Jurkat, Clone E6-1 (cell line): ENCODE data around the gene KNOP1.
A peak's percentile ranks its signal among the peaks of the same experiment; 100 is the strongest.
"Not testable (repeated sequence)": the region's sequence is repeated elsewhere in the genome, so short reads cannot be mapped to it uniquely, and the experiment has no call there.

Source experiments
- DNase-seq: peaks from one replicate; pipeline ENCODE4 v3.0.0-alpha.2; 2011; ENCODE audit warnings: low read depth, low spot score
- H3K4me3 ChIP-seq: 2 replicates; pipeline ENCODE4 v1.5.1; 2011; ENCODE audit warnings: mild to moderate bottlenecking, low read length, control low read depth, moderate library complexity

Gene KNOP1

DNA sequence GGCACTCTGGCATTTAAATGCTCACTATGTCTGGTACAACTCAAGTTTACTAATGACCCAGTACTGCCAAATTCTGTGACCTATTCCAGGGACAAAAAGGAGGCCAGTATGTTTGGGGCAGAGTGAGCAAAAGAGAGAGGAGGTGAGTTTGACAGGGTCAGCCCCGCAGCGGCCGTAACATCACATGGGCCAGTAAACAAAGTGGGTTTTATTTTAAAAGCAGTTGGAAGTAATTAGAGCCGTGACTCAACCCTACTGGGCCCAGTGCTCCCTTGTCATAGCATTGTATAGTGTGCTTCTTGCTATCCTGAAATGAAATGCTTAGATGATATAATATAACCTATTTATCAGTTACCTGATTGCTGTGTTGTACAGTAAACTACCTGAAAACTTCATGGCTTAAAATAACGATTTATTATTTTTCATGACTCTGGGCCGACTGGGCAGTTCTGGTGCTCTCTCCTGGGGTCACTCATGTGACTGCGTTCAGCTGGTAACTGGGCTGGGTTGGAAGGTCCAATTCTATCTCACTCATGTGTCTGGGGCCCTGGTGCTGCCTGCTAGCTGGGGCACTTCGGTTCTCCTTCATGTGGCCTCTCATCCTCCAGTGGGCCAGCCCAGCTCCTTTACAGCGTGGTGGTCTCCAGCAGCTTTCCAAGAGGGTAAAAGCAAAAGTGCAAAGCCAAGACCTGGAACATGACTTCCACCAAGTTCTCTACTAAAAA is 27.4 kb upstream of the KNOP1 start:
- no peak for DNase-seq
- no peak overlapping the region for H3K4me3 ChIP-seq

DNA sequence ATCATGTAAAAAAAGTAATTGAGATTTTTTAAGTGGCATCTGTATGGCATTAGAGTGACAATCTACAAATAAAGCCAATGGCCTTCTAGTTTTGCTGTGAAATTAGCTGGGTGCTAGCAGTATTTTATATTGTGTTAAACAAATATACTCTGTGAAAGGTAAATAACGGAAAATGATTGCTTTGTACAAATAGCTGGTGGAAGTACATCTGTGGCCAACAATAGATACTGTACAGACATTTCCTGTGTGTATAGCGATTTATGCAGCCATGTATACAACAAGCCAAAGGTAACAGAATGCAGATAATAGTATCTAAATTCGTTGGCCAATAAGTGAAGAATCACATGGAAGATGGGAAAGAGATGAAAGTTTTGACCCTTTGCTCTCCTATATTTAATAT is 26.6 kb upstream of the KNOP1 start:
- DNase-seq = no peak
- H3K4me3 ChIP-seq = no peak overlapping the region

DNA sequence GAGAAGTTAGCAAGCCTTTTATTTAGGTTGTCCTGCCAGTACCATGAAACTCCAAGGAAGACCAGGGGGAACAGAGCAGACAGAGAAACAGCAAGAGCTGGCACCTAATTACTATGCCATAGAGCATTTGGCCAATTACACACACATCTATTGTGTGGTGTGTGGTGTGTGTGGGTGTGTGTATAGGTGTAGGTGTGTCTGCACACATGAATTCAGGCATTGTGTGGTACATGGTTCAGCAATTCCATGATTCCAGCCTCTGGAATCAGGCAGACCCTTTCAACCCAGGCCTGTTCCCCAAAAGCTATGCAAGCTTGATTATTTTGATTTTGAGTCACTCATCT is 25.8 kb upstream of the KNOP1 start:
- no peak overlapping the region for H3K4me3 ChIP-seq
- DNase-seq = no peak

DNA sequence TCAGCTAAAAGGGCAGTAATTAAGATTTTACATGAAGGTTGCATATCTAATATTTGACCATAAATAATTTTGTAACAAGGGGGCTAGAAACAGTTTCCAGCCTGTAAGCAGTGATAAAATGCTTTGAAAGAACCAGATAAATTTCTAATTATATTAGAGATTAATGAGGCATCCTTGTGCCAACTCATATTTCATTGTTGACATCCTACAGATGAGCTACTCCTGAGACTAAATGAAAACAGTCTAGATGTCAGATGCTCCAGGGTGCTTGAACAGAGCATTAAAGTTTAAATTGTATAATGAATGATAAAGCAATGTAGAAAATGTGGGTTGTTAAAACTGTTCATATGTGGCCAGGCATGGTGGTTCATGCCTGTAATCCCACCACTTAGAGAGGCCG is 23.3 kb upstream of the KNOP1 start:
- DNase-seq = no peak
- no peak overlapping the region for H3K4me3 ChIP-seq

DNA sequence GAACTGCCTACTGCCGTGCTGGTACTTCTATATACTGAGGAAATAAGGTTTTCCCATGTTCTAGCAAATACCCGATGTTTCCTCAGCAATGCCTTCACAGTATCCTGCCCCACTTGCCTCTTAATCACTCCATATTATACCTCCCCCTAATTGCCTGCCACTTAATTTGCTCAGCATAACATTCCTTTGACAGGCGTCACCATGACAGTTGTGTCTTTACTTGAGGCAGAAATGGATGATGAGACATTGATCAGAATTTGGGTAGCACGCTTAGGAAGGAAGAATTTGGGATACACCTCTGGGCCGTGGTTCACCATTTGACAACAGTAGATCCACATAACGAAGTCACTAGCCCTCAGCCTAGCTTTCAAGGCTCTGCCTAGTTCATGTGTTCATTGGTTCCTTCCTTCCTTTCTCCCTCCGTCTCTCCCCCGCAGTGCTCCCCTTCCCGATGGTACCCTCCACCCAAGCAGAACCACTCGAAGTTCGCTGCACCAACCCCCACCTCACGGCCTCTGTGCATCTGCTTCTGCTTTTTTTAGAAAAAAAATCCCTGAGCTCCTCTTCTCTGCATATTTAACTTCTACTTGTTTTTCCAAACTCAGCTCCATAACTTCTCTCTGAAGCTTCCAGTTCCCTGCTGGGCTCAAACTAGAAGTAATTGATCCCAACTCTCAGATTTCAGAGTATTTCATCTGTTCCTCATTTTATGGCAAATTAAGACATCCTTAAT is 19.4 kb upstream of the KNOP1 start:
- DNase-seq = no peak
- no peak overlapping the region for H3K4me3 ChIP-seq

DNA sequence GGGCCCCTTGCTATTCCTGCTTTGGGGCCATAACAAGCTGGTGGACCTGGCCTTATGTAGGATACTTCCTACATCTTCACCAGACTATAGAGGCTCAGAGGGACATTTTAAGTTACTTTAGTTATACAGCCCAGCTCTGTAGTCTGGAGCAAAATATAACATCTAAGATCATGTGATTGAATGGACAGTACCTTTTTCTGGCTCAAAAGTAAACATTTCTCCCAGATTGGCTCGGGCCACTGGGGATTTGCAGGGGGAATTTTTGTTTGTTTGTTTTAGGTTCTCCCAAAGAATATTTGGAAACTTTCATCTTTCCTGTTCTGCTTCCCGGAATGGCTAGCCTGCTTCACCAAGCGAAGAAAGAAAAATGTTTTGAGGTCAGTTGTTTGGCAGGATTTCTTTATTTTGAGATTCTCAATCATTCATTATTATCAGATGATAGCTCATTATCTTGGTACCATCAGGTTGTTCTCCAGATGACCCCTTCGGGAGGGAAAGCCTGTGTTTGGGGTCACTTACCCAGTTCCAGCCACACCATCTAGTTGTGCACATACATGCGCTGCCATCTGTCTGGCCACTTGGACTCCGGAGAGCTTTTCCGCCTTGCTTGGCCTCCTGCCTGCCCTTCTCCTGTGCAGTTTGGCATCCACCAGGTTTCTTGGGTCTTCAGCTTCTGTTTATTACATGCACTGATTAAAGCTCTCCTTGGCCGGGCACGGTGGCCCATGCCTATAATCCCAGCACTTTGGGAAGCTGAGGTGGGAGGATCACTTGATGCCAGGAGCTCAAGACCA is 17.2 kb upstream of the KNOP1 start:
- H3K4me3 ChIP-seq = no peak overlapping the region
- DNase-seq = no peak

DNA sequence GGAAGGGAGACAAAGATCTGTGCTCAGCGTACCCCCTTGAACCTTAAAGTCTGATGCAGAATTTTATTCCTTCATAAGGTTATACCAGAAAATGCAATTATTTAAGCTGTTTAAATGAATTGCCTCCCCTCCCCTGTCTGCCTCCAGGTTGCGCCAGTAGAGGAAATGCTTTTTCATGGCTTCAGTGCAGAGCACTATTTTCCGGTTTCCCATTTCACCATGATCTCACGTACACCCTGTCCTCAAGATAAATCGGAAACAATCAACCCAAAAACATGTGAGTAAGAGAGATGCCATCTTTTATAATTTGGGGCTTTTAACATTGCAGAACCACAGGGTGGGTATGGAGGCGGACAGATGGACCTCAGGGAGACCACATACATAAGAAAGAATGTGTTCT is 15.5 kb upstream of the KNOP1 start:
- H3K4me3 ChIP-seq = no peak overlapping the region
- DNase-seq = no peak

DNA sequence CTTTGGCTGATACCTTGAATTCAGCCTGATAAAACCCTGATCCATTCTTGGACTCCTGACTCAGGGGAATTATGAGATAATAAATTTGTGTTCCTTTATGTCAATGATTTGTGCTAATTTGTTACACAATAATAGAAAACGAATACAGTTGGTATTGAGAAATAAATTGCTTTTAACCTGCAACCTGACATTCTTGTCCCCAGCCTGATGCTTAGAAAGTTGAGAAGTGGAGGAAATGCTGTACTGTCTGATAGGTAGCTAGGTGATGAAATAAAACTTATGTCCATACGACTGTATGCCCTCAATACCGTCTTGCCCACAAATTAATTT is 10.6 kb upstream of the KNOP1 start:
- no peak for DNase-seq
- no peak overlapping the region for H3K4me3 ChIP-seq

DNA sequence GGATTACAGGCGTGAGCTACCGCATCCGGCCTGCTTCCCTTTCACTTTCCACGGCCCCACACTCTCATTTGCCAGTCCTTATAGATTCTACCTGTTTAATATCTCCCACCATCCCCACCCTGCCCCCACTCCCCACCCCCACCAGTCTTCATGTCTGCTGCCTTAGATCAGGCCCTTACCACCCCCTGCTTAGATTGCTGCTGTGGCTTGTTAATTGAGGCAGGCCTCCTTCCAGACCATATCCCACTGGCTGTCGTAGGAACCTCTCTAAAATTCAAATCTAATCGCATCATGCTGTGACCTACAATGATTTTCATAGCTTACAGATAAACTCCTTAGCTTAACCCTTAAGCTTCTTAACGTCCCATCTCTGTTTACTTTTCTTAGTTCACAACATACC is 5.0 kb upstream of the KNOP1 start:
- DNase-seq = no peak

DNA sequence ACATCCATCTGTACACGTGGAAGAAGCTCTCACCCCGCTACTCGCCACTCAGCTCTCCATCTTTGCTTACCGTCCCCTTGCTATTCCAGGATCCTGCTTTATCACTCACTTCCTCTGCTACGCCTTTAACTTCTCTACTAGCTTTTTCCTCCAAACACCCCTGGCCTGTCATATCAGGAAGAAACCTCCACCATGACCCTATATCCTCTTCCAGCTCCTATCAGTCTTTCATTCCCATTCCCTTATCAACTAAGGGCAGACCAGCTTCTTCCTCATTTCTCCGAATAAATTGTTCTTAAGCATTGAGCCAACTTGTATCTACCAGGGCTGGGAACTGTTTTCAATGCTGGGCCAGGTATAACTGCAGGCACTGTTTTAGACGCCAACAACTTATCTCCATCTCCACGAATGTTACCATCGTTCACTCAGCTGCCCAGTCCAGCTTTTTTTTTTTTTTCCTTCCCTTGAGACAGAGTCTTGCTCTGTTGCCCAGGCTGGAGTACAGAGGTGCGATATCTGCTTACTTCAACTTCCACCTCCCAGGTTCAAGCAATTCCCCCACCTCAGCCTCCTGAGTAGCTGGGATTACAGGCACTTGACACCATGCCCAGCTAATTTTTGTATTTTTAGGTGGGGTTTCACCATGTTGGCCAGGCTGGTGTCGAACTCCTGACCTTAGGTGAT is 4.4 kb upstream of the KNOP1 start:
- DNase-seq = no peak
- no peak overlapping the region for H3K4me3 ChIP-seq

More for the DNA sequence above, 5.0 kb upstream of the KNOP1 start:
- no peak overlapping the region for H3K4me3 ChIP-seq

DNA sequence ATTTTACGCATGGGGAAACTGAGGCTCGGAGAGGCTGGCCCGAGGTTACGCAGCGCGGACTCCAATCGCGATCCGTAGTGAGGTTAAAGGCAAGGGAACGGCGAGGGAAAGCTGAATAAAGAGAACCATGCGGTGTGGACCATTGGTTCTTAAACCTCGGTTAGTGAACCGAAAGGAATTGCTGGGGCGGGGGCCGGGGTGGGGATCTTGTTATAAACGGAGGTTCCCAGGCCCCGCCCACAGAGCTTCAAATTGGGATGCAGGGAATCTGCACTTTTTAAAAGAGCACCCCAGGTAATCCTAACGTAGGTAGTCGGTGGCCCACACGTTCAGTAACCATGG is 568 bp upstream of the KNOP1 start:
- DNase-seq = no peak
- peak overlapping the region; percentile 97 for H3K4me3 ChIP-seq

DNA sequence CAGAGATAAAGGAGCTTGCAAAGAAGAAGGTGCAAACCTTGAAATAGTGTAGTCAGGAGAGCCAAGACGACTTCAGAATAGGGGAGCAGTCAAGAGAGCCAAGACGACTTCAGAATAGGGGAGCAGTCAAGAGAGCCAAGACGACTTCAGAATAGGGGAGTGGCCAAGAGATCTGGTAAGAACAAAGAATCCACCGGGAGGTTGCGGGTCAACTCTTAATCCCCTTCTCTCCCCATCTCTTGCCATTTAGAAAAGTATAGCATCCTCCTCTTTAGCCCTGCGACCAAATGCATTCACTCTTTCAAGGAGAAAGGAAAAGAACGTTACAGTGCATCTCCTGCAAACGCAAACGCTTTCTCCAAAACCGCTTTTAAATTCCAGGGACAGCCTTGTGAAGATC is 713 bp downstream of the KNOP1 start:
- peak overlapping the region; percentile 97 for H3K4me3 ChIP-seq
- no peak for DNase-seq

DNA sequence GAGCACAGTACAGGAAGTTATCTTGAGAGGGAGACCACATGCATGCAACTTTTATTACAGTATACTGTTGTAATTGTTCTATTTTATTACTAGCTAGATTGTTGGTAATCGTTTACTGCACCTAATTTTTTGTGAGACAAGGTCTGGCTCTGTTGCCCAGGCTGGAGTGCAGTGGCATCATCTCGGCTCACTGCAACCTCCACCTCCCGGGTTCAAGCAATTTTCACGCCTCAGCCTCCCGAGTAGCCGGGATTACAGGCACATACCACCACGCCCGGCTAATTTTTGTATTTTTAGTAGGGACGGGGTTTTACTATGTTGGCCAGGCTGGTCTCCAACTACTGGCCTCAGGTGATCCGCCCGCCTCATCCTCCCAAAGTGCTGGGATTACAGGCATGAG is 1.3 kb downstream of the KNOP1 start:
- DNase-seq = not testable (repeated sequence)
- H3K4me3 ChIP-seq = peak overlapping the region; percentile 97

DNA sequence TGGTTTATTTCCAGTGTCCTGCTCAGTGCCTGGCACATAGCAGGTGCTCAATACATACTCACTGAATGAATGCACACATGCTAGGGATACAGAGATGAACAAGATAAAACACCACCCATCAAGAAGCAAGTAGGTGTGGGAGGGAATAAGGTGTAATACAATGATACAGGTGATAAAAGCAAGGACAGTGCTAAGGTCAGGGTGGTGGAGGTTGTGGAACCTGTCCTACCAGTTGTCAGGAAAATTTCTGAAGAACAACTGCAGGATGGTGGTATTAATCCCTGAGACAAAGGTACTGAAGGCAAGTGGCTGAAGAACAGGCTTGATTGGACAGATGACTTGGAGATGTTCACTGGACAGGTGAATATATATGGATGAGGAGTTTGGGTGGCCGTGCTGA is 1.8 kb downstream of the KNOP1 start:
- DNase-seq = no peak
- H3K4me3 ChIP-seq = no peak overlapping the region

DNA sequence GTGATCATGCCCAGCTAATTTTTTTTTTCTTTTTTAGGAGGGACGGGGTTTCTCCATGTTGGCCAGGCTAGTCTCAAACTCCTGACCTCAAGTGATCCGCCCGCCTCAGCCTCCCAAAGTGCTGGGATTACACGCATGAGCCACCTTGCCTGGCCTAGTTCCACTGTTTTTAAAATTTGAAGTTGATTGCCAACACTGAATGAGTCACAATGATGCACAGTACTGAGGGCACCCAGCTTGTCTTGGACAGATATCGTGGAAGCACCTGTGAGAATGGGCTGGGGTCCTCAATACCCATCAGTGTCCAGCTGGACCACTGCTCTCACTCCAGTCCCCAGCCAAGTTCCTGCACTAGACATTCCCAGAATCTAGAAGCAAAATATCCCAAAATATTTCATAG is 2.5 kb downstream of the KNOP1 start:
- no peak overlapping the region for H3K4me3 ChIP-seq
- DNase-seq = no peak

DNA sequence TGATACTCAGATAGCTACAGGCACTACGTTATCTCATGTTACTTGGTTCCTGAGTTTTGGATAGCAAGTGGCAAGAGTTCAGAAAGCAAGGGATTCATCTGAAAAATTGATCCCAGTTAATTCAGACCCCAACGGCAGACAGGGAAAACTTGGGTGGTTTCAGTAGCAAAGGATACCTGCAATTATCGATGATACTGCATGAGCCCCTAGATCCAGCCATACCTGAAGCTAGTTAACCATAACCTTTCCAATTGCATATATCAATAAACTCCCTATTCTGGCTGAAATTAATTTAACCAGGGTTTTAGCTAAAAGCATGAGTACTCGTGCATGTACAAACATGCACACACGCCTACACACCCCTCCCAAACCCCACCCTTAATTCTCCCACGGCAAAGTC is 4.3 kb downstream of the KNOP1 start:
- no peak overlapping the region for H3K4me3 ChIP-seq
- no peak for DNase-seq

DNA sequence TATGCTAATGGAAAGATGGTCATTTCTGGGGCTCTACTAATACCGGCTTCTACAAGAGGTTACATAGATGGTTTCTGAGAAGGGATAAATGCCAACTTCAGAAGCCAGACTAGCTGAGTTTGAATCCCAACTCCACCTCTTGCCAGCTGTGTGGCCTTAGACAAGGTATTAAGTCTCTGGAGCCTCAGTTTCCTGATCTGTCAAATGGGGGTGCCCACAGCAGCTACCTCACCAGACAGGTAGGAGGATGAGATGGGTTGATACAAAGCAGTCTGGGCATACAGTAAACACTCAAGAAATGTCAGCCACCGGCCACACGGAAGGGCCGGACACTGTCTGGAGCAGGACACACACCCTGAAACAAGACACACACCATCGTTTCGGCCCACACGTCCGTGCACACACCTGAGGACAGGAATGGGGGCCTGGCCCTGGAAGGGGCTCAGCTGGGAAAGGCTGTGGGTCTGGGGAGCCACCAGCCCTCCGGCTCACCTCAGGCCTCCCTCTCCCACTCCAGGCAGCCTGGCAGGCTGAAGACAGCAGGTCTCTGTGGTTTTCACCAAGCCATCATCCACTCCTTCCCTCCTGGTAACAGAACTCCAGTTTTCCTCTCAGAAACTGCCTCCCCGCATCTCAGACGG is 5.5 kb downstream of the KNOP1 start:
- H3K4me3 ChIP-seq = no peak overlapping the region

DNA sequence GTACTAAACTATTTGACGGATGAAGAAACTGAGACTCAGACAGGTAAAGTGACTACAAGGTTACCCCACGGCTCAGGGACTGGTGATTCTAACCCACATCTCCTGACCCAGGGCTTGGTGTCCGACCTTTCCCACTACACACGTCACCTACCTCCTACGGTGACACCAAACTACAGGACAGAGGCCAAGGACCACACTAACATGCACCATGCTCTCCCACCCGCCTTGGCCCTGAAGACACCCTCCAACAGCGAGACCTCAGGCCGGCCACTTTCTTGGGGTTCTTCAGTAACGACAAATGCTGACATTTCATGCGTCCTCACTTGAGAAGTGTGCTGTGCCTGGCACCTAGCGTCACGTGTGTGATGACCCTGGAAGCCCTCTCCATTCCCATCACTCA is 6.4 kb downstream of the KNOP1 start:
- no peak for DNase-seq
- H3K4me3 ChIP-seq = no peak overlapping the region

More for the DNA sequence above, 5.5 kb downstream of the KNOP1 start:
- DNase-seq = no peak

DNA sequence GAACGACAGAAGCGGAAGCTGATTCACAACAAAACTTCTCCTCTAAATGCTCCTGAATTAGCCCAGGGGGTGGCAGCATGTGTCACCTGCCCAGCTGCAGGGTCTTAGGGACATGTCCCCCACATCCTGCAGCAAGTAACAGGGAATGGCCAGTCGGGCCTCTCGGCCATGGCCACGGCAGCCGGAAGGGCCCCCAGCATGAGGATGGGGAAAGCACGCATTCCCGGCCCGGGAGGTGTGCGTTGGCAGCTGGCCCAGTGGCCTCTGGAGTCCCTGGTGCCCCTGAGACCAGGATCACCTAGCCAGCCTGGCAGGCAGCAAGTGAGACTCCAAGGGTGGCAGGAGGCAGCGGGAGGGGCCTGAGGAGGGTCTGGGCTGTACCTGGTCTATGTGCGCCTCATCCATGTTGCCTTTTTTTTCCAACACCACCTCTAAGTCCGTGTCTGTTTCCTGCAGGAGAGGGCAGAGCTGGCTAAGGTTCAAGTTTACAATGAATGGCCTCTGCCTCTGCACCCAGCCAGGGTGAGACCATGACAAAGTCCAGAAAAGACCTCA is 7.0 kb downstream of the KNOP1 start:
- no peak for DNase-seq
- no peak overlapping the region for H3K4me3 ChIP-seq
